BJ (cell line): Measurements from ENCODE around the gene LBX1. TPM values are rescaled to one million over a fixed set of nuclear protein-coding genes. Genes with fewer than 3 reads are reported as not detected.

Source experiments
- CTCF ChIA-PET: fragments of 350-600 bp; formaldehyde crosslinking; extraction: SDS; loops from one replicate; lab custom pipeline; 2021; ENCODE audit warnings: antibody characterized with exemption, inconsistent platforms; lab: Yijun Ruan, JAX
- POLR2A ChIA-PET: fragments of 300-600 bp; sonication (Branson Sonifier 250); formaldehyde crosslinking; extraction: SDS; loops from one replicate; lab custom pipeline; 2021; ENCODE audit warnings: antibody characterized with exemption; lab: Charles Lee
- DNase-seq: peaks from one replicate; pipeline ENCODE4 v3.0.0-alpha.2; 2011; ENCODE audit warnings: low read depth
- H3K27me3 ChIP-seq: 2 replicates; pipeline ENCODE4 v1.6.0; 2011; ENCODE audit warnings: low read length; ENCODE audit not compliant: control insufficient read depth, insufficient read depth
- H3K36me3 ChIP-seq: 2 replicates; pipeline ENCODE4 v1.5.1; 2011; ENCODE audit warnings: low read length; ENCODE audit not compliant: control insufficient read depth, insufficient read depth
- H3K4me3 ChIP-seq: 2 replicates; pipeline ENCODE4 v1.5.1; 2011; ENCODE audit warnings: low read depth, mild to moderate bottlenecking, control low read depth, low read length
- polyA plus RNA-seq: library from polyadenylated mRNA; depleted of rRNA; stranded (reverse); fragments of >200 nt; gene quantifications from 2 replicates; pipeline ENCODE4 v1.2.3, GENCODE V29; 2011
- TF ChIP-seq, protein P1 (sequence below): IDR thresholded peaks from 2 replicates; pipeline ENCODE4 v1.5.1; 2011; ENCODE audit warnings: low read depth, mild to moderate bottlenecking, control low read depth, inconsistent platforms, low read length, moderate library complexity; ENCODE audit not compliant: insufficient read depth

The LBX1 gene
- polyA plus RNA-seq, 1 experiment: not detected

DNA sequence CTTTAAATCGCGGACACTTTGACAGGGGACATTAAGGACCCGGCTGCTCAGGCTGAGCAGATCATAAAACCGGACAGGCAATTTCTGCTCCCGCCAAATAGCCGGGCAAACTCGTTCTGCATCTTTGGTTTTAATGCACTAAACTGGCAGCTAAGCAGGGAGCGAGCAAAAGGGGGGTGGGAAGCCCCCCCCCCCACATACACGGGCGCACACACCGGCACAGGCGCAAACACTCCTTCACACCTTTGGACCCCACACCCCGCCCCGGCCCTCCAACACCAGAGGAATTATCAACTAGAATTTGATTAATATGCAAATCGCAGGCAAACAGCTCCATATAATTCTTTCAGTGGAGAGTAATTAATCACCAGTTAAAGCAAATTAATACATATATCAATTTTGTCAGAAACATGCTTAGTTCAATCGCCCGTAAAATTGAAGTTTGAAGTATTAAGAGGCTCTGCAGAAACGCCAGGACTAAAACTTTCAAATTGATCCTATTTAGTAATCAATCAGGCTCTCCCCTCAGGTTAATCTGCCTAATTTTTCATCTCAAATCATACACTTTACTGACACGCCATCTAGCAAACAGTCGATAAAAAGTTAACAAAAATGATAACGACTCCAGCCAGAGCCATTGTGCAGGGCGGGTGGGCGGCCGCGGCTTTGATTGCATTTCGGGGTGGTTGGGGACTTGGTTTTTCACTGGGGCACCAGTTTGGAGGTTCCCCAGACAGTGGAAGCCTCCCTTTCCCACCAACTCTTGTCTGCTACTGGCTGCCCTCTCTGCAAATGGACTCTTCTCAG is 9.9 kb downstream of the LBX1 start:
- Histone ChIP-seq H3K4me3 (no peak overlapping the region), H3K27me3 (peaks cover 79% of the 10 kb centered on the region), H3K36me3 (no peaks in the 10 kb centered on the region)
- POLR2A ChIA-PET: no interaction called here
- CTCF ChIA-PET: interaction anchor here (0.7 to 2.5 kb wide), 3 partner anchors 9 to 351 kb away, joined by 3 to 9 read pairs (median 8); no protein-coding TSS in a partner anchor
- TF ChIP-seq, protein P1, sequence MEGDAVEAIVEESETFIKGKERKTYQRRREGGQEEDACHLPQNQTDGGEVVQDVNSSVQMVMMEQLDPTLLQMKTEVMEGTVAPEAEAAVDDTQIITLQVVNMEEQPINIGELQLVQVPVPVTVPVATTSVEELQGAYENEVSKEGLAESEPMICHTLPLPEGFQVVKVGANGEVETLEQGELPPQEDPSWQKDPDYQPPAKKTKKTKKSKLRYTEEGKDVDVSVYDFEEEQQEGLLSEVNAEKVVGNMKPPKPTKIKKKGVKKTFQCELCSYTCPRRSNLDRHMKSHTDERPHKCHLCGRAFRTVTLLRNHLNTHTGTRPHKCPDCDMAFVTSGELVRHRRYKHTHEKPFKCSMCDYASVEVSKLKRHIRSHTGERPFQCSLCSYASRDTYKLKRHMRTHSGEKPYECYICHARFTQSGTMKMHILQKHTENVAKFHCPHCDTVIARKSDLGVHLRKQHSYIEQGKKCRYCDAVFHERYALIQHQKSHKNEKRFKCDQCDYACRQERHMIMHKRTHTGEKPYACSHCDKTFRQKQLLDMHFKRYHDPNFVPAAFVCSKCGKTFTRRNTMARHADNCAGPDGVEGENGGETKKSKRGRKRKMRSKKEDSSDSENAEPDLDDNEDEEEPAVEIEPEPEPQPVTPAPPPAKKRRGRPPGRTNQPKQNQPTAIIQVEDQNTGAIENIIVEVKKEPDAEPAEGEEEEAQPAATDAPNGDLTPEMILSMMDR: no peak
- DNase-seq: no peak

DNA sequence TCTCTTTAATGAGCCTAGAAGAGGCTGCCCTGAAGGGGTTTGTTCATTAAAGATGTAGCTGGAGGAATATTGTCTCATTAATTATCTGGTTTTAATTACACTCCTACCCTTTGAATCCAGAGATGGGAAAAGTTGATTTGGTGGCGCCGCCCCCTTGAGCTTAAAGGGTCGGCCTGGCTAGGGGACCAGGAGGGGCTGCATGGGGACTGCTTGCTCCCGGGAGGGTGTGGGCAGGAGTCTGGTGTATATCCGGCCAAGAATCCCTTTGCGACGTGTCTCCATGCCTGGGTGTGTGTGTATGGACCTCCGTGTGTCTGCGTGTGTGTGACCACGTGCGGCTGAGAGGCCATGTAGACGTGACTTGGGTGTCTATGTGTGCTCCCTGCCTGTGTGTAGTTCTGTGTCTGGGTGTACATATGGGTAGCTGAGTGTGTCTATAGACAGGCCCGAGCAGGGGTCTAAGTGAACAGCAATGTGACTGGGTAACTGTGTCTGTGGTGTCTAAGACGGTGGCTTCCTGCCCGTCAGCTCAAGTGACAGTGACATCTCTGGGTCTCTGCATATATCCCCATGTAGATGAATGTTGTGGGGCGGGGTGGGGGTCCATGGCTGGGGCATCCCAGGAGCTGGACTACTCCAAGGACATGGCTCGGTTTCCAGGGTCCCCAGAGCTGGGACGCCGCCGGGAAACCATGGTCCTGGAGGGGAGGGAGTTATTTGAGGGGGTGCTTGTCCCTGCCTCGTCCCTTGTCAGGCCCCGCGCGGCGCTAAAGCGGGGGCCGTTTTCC is 10.7 kb downstream of the LBX1 start:
- TF ChIP-seq, protein P1: no peak
- Histone ChIP-seq H3K27me3 (peaks cover 73% of the 10 kb centered on the region), H3K4me3 (no peak overlapping the region), H3K36me3 (no peaks in the 10 kb centered on the region)
- CTCF ChIA-PET: interaction anchor here (0.7 to 2.5 kb wide), 3 partner anchors 10 to 352 kb away, joined by 3 to 9 read pairs (median 8); no protein-coding TSS in a partner anchor
- DNase-seq: no peak
- POLR2A ChIA-PET: no interaction called here

DNA sequence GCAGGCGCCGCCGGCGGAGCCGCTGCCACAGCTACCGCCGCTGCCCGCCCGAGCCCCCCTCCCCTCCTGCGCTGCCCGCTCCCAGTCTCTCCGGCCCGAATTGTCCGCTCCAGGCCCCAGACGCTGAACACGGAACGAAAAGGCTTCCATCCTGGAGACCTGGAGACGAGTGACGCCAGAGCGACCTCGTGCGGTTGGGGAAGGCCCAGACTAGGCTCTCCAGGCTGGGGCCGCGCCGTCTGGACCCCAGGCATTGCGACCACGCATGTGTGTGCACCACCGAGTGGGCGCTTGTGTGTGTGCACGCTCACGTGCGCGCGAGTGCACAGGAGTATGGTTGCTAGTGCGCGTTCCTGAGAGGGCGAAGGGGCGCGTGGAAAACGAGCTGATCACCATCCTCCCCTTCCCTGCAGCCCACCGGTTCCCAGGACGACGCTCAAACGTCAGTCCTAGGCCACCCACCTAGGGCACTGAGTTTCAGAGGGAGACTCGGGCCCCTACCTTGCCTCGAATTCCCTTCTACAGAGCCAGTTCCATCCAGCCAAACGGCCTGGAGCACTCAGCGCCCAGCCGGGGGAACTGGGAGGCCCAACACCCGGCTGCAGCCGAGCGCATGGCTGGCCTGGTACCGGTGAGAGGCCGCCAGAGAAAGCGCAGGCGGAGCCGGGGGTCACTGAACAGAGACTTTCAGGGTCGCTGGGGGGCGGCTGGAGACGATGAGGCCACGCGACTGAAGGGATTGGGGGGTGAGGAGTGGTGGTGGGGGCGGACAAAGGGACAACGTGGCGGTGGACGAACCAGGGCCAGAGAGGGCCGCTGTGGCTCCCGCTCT is 11.6 kb downstream of the LBX1 start:
- TF ChIP-seq, protein P1: peak; percentile 48
- no peaks in the 10 kb centered on the region for H3K36me3 ChIP-seq
- H3K27me3 ChIP-seq: peaks cover 65% of the 10 kb centered on the region
- H3K4me3 ChIP-seq: no peak overlapping the region
- ChIA-PET POLR2A (no interaction called here), CTCF (interaction anchor here (2.5 kb wide), 1 partner anchor 353 kb away, joined by 9 read pairs; no protein-coding TSS in a partner anchor)
- DNase-seq: no peak

DNA sequence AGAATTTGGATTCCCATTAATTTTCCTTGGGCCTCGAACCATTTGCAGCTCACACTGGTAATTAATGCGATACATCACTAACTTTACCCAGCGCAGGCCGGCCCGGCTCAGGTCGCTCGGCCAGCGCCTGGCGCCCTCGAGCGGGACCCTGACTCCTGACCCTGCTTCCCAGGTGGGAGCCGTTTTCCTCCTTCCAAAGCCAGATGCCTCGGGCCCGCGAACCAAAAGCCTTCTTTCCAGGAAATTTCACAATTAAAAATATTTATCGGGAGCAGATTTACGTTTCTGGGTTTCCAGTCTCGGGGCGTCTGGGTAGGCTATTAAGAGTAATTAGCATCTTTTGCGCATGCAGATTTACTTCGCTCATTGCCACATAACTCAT is 12.2 kb downstream of the LBX1 start:
- ChIA-PET POLR2A (no interaction called here), CTCF (no interaction called here)
- TF ChIP-seq, protein P1: no peak
- H3K27me3 ChIP-seq: peaks cover 65% of the 10 kb centered on the region
- no peak for DNase-seq
- H3K36me3 ChIP-seq: no peaks in the 10 kb centered on the region
- H3K4me3 ChIP-seq: no peak overlapping the region
